Ramos (cell line): Measurements from ENCODE around the gene ENPP5.

Experiments
- in situ Hi-C: fragments of 300-500 bp; cut with MboI; formaldehyde crosslinking; loops from one replicate; pipeline ENCODE4 v1.14.3; 2022; ENCODE audit warnings: low sequenced_read_pairs; ENCODE audit not compliant: unreplicated experiment

ENPP5 gene

GRCh38 chr6:46170357-46171289 is at the start of gene ENPP5:
Gene ENPP5, minus strand, starts transcription at chr6:46170980. Its CDS starts 2,718 bp downstream, at chr6:46168262.
- in situ Hi-C loops, result no loop called here

- in situ Hi-C loops, result loop anchor here (10.0 to 25.0 kb wide), 2 partner anchors 195 to 568 kb away; partner anchors contain the start of gene MEP1A
Measured at GRCh38 chr6:46219661-46220060, 48.9 kb upstream of the ENPP5 start.

GRCh38 chr6:46218457-46218856 is 47.7 kb upstream of the ENPP5 start:
- in situ Hi-C loops, result loop anchor here (25.0 kb wide), 1 partner anchor 569 kb away; the partner anchor contains the start of gene MEP1A

- in situ Hi-C loops, result loop anchor here (25.0 kb wide), 1 partner anchor 570 kb away; the partner anchor contains the start of gene MEP1A
Measured at GRCh38 chr6:46217671-46218131, 46.9 kb upstream of the ENPP5 start.

GRCh38 chr6:46216879-46217278 is 46.1 kb upstream of the ENPP5 start:
- in situ Hi-C loops, result loop anchor here (25.0 kb wide), 1 partner anchor 570 kb away; the partner anchor contains the start of gene MEP1A

GRCh38 chr6:46215777-46216176 is 45.0 kb upstream of the ENPP5 start:
- in situ Hi-C loops, result loop anchor here (25.0 kb wide), 1 partner anchor 572 kb away; the partner anchor contains the start of gene MEP1A

GRCh38 chr6:46215213-46215612 is 44.4 kb upstream of the ENPP5 start:
- in situ Hi-C loops, result loop anchor here (25.0 kb wide), 1 partner anchor 572 kb away; the partner anchor contains the start of gene MEP1A

GRCh38 chr6:46211917-46212316 is 41.1 kb upstream of the ENPP5 start:
- in situ Hi-C loops, result loop anchor here (25.0 kb wide), 1 partner anchor 575 kb away; the partner anchor contains the start of gene MEP1A

GRCh38 chr6:46210294-46210693 is 39.5 kb upstream of the ENPP5 start:
- in situ Hi-C loops, result loop anchor here (25.0 kb wide), 1 partner anchor 577 kb away; the partner anchor contains the start of gene MEP1A

GRCh38 chr6:46208303-46208702 is 37.5 kb upstream of the ENPP5 start:
- in situ Hi-C loops, result loop anchor here (25.0 kb wide), 1 partner anchor 579 kb away; the partner anchor contains the start of gene MEP1A

- in situ Hi-C loops, result loop anchor here (25.0 kb wide), 1 partner anchor 580 kb away; the partner anchor contains the start of gene MEP1A
Measured at GRCh38 chr6:46207174-46207573, 36.4 kb upstream of the ENPP5 start.

- in situ Hi-C loops, result loop anchor here (25.0 kb wide), 1 partner anchor 582 kb away; the partner anchor contains the start of gene MEP1A
Measured at GRCh38 chr6:46204880-46205650, 34.3 kb upstream of the ENPP5 start.

- in situ Hi-C loops, result loop anchor here (25.0 kb wide), 1 partner anchor 584 kb away; the partner anchor contains the start of gene MEP1A
Measured at GRCh38 chr6:46203391-46204177, 32.8 kb upstream of the ENPP5 start.

- in situ Hi-C loops, result loop anchor here (25.0 kb wide), 1 partner anchor 586 kb away; the partner anchor contains the start of gene MEP1A
Measured at GRCh38 chr6:46201702-46202101, 30.9 kb upstream of the ENPP5 start.

GRCh38 chr6:46199387-46199786 is 28.6 kb upstream of the ENPP5 start:
- in situ Hi-C loops, result no loop called here

GRCh38 chr6:46191961-46192360 is 21.2 kb upstream of the ENPP5 start:
- in situ Hi-C loops, result no loop called here

GRCh38 chr6:46190889-46191288 is 20.1 kb upstream of the ENPP5 start:
- in situ Hi-C loops, result no loop called here

- in situ Hi-C loops, result no loop called here
Measured at GRCh38 chr6:46189726-46190125, 18.9 kb upstream of the ENPP5 start.

GRCh38 chr6:46186583-46186982 is 15.8 kb upstream of the ENPP5 start:
- in situ Hi-C loops, result no loop called here
